GM12891 (cell line): ENCODE results near the gene ZNF627.

Experiments
- POLR2A ChIP-seq: IDR thresholded peaks from 2 replicates; pipeline ENCODE4 v1.6.1; 2011; ENCODE audit warnings: low read depth, low read length, control low read depth
- POLR2AphosphoS5 ChIP-seq: IDR thresholded peaks from 2 replicates; pipeline ENCODE4 v1.6.1; 2011; ENCODE audit warnings: low read depth, low read length, control low read depth

DNA sequence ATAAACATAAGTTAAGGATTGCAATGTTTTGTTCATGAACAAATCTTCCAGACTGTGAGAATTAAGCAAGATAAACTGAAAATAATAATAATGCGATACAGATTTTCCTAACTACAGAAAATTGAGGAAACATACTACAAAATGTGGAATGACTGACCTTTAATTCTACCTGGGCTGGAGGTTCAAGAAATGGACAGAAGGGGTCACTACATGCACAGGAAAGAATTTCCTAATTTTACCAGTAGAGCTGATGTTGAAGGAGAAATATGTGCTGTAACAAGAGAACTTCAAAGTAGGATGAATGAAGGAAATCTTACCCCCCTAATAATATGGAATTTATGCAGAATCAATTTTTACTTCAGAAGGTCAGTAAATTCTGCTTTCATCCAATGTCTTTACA lies 62.3 kb downstream of the ZNF627 start:
- TF ChIP-seq POLR2AphosphoS5, result no peak
- TF ChIP-seq POLR2A, result no peak
